Fibroblast of lung (primary cell): ENCODE measurements around the gene DUSP15. TPM values are rescaled to one million over a fixed set of nuclear protein-coding genes. Genes with fewer than 3 reads are reported as not detected.

Source experiments
- DNase-seq, 2 donors: peaks; one replicate each; pipeline versions ENCODE4 v3.0.0 to v3.0.0-alpha.2; 2010; ENCODE audit warnings: low read depth in 2 of 2
- H2AFZ ChIP-seq: 2 replicates; pipeline ENCODE4 v1.5.1; 2012; ENCODE audit warnings: low read length, control low read depth, inconsistent platforms
- H3K27ac ChIP-seq: 2 replicates; pipeline ENCODE4 v1.5.1; 2011; ENCODE audit warnings: low read length, control low read depth; ENCODE audit not compliant: insufficient read depth
- H3K27me3 ChIP-seq: 2 replicates; pipeline ENCODE4 v1.5.1; 2011; ENCODE audit warnings: mild to moderate bottlenecking, low read length; ENCODE audit not compliant: control insufficient read depth, insufficient read depth
- H3K36me3 ChIP-seq: 2 replicates; pipeline ENCODE4 v1.5.1; 2011; ENCODE audit warnings: low read length; ENCODE audit not compliant: control insufficient read depth, insufficient read depth
- H3K4me1 ChIP-seq: 2 replicates; pipeline ENCODE4 v1.5.1; 2011; ENCODE audit warnings: low read length; ENCODE audit not compliant: control insufficient read depth, insufficient read depth; ENCODE audit errors: extremely low read depth
- H3K4me2 ChIP-seq: 2 replicates; pipeline ENCODE4 v1.5.1; 2011; ENCODE audit warnings: low read length, control low read depth; ENCODE audit not compliant: insufficient read depth; ENCODE audit errors: extremely low read depth
- H3K4me3 ChIP-seq, 4 experiments: fragments of 200-600 bp in 1 of 4; sonication (generic) in 1 of 4; replicated peaks in 1 of 4; 2 replicates each; pipeline ENCODE4 v1.5.1; 2011 to 2016; ENCODE audit warnings: low read length in 4 of 4, low read depth in 3 of 4, mild to moderate bottlenecking in 3 of 4, control low read depth in 2 of 4, inconsistent platforms in 1 of 4, mixed read lengths in 1 of 4; ENCODE audit not compliant: insufficient read depth in 1 of 4; ENCODE audit errors: control extremely low read depth in 1 of 4
- H3K79me2 ChIP-seq: 2 replicates; pipeline ENCODE4 v1.5.1; 2012; ENCODE audit warnings: mild to moderate bottlenecking, low read length, inconsistent platforms; ENCODE audit not compliant: control insufficient read depth, insufficient read depth
- H3K9ac ChIP-seq: 2 replicates; pipeline ENCODE4 v1.5.1; 2011; ENCODE audit warnings: mild to moderate bottlenecking, low read length, control low read depth; ENCODE audit not compliant: insufficient read depth
- H3K9me3 ChIP-seq: 2 replicates; pipeline ENCODE4 v1.5.1; 2012; ENCODE audit warnings: low read depth, low read length; ENCODE audit not compliant: control insufficient read depth, insufficient read depth
- H4K20me1 ChIP-seq: 2 replicates; pipeline ENCODE4 v1.5.1; 2011; ENCODE audit warnings: low read length; ENCODE audit not compliant: control insufficient read depth, insufficient read depth; ENCODE audit errors: extremely low read depth
- EZH2 ChIP-seq: IDR thresholded peaks from 2 replicates; pipeline ENCODE4 v1.5.1; 2012; ENCODE audit warnings: low read length, control low read depth, mild to moderate bottlenecking; ENCODE audit errors: missing control alignments
- polyA plus RNA-seq, 2 donors: library from polyadenylated mRNA; depleted of rRNA in 1 of 2; stranded (reverse) in 1 of 2; unstranded in 1 of 2; fragments of >200 nt; gene quantifications; 2 replicates each; pipeline ENCODE4 v1.2.1, GENCODE V29; 2011 to 2012; ENCODE audit warnings: missing spikeins in 1 of 2
- total RNA-seq: library from RNA; depleted of rRNA; stranded (reverse); fragments of >200 nt; gene quantifications from 2 replicates; pipeline ENCODE4 v1.2.1, GENCODE V29; 2014
- TF ChIP-seq, protein P1 (sequence below), 2 donors: IDR thresholded peaks in 1 of 2; conservative IDR thresholded peaks in 1 of 2; 1 replicate in 1 of 2; 2 replicates in 1 of 2; pipeline ENCODE4 v1.5.1; 2011 to 2012; ENCODE audit warnings: low read length in 2 of 2, control low read depth in 1 of 2, inconsistent platforms in 1 of 2, low read depth in 1 of 2, mild to moderate bottlenecking in 1 of 2

DUSP15 gene
- total and polyA plus RNA-seq, 2 donors (not counting 1 experiment from before 2014, with no cell fraction given) = 0.14 TPM; not detected in 1

DNA sequence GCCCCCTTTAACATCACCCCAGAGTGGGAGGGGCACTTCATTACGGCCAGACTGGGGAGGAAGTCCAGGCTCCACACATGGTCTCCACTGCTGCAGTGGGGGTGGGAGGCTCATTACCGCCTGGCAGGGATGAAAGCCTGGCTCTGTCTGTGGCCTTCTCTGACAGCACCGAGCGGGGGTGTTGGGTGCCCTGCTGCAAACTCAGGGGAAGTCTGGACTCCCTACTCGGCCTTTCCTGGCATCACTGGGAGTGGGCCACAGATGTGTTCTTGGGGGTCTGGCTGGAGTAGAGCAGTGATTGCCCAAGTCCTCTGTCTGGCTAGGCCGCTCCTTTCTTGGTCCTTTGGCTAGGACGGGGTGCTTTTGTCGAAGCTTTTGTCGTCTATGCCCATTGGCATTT, 27.2 kb upstream of the DUSP15 start:
- Histone ChIP-seq H3K9ac (no peak overlapping the region), H3K36me3 (no peaks in the 10 kb centered on the region), H3K4me2 (no peak overlapping the region), H3K4me1 (no peaks in the 10 kb centered on the region), H4K20me1 (no peaks in the 10 kb centered on the region), H3K27me3 (peaks cover 11% of the 10 kb centered on the region), H3K79me2 (no peaks in the 10 kb centered on the region), H3K9me3 (no peaks in the 10 kb centered on the region), H3K4me3 (no peak overlapping the region), H2AFZ (no peak overlapping the region), H3K27ac (no peak overlapping the region)
- no peak for DNase-seq
- TF ChIP-seq, protein P1, sequence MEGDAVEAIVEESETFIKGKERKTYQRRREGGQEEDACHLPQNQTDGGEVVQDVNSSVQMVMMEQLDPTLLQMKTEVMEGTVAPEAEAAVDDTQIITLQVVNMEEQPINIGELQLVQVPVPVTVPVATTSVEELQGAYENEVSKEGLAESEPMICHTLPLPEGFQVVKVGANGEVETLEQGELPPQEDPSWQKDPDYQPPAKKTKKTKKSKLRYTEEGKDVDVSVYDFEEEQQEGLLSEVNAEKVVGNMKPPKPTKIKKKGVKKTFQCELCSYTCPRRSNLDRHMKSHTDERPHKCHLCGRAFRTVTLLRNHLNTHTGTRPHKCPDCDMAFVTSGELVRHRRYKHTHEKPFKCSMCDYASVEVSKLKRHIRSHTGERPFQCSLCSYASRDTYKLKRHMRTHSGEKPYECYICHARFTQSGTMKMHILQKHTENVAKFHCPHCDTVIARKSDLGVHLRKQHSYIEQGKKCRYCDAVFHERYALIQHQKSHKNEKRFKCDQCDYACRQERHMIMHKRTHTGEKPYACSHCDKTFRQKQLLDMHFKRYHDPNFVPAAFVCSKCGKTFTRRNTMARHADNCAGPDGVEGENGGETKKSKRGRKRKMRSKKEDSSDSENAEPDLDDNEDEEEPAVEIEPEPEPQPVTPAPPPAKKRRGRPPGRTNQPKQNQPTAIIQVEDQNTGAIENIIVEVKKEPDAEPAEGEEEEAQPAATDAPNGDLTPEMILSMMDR (conservative IDR thresholded peaks at IDR 0.05 in 1 of 2, IDR thresholded peaks at IDR 0.05 in 1 of 2; ENCODE audit: low read depth in 1 of 2, low read length in 2 of 2) = no peak
- no peak for TF ChIP-seq EZH2

DNA sequence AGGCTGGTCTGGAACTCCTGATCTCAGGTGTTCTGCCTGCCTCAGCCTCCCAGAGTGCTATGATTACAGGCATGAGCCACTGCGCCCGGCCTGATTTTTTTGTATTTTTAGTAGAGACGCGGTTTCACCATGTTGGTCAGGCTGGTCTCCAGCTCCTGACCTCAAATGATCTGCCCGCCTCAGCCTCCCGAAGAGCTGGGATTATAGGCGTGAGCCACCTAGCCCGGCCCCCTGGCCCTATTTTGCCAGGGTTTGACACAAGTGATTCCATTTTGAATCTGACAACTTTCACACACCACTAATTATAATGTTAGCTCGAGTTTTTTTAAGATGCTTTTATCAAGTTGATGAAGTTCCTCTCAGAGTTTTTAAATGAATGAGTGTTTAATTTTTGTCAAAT, 25.7 kb upstream of the DUSP15 start:
- Histone ChIP-seq H4K20me1 (no peaks in the 10 kb centered on the region), H3K79me2 (no peaks in the 10 kb centered on the region), H3K4me2 (no peak overlapping the region), H3K27me3 (peaks cover 11% of the 10 kb centered on the region), H3K9me3 (no peaks in the 10 kb centered on the region), H3K4me3 (no peak overlapping the region), H3K27ac (no peak overlapping the region), H3K9ac (no peak overlapping the region), H3K4me1 (no peaks in the 10 kb centered on the region), H2AFZ (no peak overlapping the region), H3K36me3 (no peaks in the 10 kb centered on the region)
- no peak for DNase-seq
- TF ChIP-seq EZH2 = no peak
- TF ChIP-seq, protein P1 (conservative IDR thresholded peaks at IDR 0.05 in 1 of 2, IDR thresholded peaks at IDR 0.05 in 1 of 2; ENCODE audit: low read depth in 1 of 2, low read length in 2 of 2) = no peak

DNA sequence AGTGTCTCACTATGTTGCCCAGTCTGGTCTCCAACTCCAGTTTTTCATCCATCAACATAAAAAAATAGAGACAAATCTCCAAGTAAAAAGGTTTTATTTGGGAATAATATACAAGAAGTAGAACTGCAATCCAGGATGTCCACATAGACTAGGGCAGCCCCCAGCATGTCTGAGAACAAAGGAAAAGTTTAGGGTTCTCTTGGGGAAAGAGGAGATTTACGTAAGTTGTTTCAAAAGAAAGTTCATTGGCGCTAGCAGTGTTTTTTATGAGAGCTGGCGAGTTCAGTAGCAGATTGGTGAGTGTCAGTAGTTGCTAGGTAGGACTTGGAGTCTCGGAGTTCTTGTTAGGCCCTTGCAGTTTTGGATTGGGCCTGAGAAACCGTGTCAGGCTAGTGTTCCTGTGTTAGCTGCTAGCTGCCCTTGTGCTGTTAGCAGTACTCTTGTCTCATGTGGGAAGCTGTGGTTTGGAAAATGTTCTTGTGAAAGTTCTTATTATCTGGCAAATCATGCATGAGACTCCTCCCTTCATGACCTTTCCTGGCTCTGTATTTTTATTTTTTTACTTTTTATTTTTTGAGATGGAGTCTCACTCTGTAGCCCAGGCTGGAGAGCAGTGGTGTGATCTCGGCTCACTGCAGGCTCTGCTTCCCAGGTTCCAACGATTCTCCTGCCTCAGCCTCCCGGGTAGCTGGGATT, 24.8 kb upstream of the DUSP15 start:
- no peaks in the 10 kb centered on the region for H3K79me2 ChIP-seq
- no peaks in the 10 kb centered on the region for H4K20me1 ChIP-seq
- no peaks in the 10 kb centered on the region for H3K4me1 ChIP-seq
- no peak overlapping the region for H2AFZ ChIP-seq
- no peak overlapping the region for H3K4me3 ChIP-seq
- peak; percentile 20 to 22 for DNase-seq
- TF ChIP-seq EZH2 = no peak
- H3K27ac ChIP-seq = no peak overlapping the region
- no peaks in the 10 kb centered on the region for H3K9me3 ChIP-seq
- H3K36me3 ChIP-seq = no peaks in the 10 kb centered on the region
- H3K4me2 ChIP-seq = no peak overlapping the region
- H3K9ac ChIP-seq = no peak overlapping the region
- peaks cover 6% of the 10 kb centered on the region for H3K27me3 ChIP-seq
